CD1c-positive myeloid dendritic cell (primary cell): Measurements from ENCODE around the gene RET.
A peak's percentile ranks its signal among the peaks of the same experiment; 100 is the strongest.

ENCODE experiments used
- DNase-seq: peaks from one replicate; pipeline ENCODE4 v3.0.0-alpha.2; 2016; ENCODE audit errors: extremely low spot score

RET gene

GRCh38 chr10:43120929-43121314 lies 44.1 kb downstream of the RET start:
- DNase-seq: peak; percentile 85

DNA sequence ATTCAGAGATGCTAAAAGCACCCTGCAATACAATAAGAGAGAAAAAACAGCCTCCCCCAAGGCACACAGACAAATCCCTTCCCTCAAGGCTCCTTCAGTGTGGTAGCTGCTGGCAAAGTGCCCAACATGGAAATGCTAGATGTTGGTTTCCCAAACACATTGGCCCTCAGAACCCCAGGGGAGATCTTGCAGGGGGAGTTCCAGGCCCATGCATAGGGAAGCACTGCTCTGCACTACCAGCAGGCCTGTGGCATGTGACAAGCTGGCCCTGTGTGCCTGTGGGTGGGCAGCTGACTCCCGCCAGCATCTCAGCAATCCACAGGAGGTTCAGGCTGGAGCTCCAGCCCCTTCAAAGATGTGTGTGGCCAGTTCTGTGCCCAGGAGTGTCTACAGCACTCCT lies 44.6 kb downstream of the RET start:
- peak; percentile 59 for DNase-seq

DNA sequence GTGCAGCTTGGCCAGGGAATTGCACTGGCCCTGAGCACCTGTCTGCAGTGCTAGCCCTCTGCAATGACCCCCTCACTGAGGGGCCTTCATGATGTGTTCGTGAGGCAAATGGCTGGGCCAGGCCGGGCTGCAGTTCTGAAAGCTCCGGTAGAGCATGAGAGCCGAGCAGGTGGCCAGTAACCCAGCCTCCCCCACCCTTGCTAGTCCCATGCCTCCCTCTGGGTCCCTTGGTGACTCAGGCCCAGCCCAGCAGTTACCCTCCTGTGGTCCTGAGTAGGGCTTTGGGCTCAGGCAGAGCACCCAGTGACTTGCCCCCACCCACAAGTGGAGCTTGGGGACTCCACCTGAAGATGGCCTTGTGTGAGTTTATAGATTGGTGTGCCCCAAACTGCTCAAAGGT lies 45.2 kb downstream of the RET start:
- DNase-seq: no peak

DNA sequence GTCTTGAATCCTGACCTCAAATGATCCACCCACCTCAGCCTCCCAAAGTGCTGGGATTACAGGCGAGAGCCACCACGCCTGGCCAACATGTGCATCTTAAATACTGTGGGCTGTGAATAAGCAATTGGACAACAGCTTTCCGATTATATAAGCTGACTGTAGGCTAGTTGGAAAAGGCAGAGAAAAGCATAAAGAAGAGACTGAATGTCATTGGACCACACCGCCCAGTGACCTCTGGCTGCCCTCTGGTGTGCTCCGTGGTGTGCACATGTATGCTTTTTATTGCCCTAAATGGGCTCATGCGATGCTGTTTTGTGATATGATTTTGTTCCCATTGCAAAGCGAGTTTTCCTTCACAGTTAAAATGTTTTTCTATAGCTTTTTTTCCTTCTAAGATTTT lies 46.0 kb downstream of the RET start:
- no peak for DNase-seq

- DNase-seq: no peak
These were observed 46.7 kb downstream of the RET start for GRCh38 chr10:43123361-43124093.

DNA sequence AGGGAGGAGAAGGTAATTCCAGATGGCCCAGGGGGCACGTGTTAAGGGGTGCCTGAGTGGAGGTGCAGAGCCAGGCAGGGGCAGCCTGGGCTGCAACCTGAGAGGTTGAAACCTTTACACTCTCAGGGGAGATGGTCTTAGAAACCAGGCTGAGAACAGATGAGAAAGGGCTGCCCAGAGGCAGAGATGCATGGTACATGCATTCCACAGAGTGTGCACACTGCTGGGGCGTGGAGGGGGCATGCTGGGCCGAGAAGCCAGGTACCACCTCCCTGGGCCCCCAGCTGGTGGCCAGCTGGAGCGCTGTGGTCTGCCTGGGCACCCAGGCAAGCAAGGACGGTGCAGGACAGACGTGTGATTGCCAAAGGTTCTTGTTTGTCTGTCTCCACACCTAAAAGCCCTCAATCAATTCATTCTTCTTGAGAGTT lies 47.2 kb downstream of the RET start:
- no peak for DNase-seq

DNA sequence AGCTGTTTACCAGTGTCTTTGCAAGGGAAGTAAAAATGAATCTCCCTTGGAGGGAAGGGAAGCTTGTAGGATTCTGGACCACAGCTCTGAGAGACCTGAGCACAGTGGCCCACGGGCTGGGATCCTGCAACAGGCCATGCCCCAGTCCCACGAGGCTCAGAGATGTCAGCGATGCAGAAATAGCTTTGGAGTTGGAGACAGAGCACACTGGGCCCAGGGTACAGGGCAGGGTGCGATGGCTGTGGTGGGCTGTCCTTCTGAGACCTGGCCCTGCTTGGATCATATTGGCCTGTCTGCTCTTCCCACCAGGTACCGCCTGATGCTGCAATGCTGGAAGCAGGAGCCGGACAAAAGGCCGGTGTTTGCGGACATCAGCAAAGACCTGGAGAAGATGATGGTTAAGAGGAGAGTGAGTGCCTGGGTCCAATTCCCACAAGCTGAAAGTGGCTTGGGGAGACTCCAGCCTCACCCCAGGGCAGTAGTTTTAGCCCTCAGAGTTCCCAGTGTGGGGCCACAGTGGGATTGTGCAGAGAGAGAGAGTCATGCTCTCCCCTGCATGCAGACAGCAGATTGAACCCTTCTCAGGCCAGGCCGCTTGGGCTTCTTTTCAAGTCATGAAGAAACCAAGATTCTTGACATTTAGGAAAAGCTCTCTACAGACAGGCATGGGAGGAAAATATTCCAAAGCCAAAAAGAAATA lies 47.9 kb downstream of the RET start:
- no peak for DNase-seq

DNA sequence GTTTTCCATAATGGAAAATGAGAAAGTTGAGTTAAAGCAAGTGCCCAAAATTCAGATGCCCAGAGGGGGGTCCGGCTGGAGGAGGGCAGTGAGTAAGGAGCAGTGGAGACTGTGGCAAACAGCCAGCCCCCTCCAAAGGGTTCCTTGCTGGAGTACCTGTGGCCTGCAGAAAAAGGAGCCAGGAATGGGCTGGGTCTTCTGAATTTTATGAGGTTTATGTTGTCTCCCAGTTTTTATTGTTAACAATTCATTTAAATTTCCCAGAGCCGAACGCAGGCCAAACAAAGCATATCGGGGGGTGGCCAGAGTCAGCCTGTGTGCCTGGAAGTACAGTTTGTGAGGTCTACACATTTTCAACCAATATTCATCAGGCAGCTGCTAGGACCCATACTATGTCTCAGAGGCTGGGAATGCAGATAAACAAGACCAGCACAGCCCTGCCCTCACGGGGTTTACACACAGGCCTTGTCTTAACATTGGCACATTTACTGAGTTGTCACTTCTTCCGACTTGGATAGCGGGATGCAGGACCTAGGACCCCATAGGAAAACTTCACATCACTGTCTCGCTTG lies 48.5 kb downstream of the RET start:
- no peak for DNase-seq

- DNase-seq: no peak
These were observed 49.2 kb downstream of the RET start for GRCh38 chr10:43125881-43126731.

- peak; percentile 65 for DNase-seq
These were observed 50.0 kb downstream of the RET start for GRCh38 chr10:43126759-43127424.

DNA sequence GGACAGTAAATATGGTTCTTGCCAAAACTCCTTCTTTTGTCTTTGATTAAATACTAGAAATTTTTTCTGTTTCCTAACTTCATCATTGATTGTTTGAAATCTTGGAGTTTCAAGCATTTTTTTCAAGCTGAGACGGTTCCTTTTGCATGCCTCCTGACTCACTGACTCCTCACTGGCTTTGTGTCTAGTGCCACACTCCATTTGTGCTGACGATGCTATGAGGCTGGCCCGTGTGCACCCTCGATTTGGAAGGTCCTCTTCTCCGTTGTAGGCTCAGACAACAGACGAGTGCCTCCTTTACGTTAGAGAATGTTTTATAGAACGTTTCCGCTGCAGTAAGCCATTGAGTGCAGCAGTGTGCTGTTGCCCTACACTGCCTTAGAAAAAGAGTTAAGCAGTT lies 50.6 kb downstream of the RET start:
- no peak for DNase-seq

DNA sequence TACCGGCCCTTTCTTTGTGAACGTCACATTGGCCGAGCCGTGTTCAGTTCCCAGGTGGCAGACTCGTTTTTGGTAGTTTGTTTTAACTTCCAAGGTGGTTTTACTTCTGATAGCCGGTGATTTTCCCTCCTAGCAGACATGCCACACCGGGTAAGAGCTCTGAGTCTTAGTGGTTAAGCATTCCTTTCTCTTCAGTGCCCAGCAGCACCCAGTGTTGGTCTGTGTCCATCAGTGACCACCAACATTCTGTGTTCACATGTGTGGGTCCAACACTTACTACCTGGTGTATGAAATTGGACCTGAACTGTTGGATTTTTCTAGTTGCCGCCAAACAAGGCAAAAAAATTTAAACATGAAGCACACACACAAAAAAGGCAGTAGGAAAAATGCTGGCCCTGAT lies 51.5 kb downstream of the RET start:
- DNase-seq: no peak

DNA sequence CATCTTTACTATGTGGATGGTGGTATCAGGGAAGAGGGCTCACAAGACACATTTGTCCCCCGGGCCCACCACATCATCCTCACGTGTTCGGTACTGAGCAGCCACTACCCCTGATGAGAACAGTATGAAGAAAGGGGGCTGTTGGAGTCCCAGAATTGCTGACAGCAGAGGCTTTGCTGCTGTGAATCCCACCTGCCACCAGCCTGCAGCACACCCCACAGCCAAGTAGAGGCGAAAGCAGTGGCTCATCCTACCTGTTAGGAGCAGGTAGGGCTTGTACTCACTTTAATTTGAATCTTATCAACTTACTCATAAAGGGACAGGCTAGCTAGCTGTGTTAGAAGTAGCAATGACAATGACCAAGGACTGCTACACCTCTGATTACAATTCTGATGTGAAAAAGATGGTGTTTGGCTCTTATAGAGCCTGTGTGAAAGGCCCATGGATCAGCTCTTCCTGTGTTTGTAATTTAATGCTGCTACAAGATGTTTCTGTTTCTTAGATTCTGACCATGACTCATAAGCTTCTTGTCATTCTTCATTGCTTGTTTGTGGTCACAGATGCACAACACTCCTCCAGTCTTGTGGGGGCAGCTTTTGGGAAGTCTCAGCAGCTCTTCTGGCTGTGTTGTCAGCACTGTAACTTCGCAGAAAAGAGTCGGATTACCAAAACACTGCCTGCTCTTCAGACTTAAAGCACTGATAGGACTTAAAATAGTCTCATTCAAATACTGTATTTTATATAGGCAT lies 52.3 kb downstream of the RET start:
- DNase-seq: peak; percentile 88

DNA sequence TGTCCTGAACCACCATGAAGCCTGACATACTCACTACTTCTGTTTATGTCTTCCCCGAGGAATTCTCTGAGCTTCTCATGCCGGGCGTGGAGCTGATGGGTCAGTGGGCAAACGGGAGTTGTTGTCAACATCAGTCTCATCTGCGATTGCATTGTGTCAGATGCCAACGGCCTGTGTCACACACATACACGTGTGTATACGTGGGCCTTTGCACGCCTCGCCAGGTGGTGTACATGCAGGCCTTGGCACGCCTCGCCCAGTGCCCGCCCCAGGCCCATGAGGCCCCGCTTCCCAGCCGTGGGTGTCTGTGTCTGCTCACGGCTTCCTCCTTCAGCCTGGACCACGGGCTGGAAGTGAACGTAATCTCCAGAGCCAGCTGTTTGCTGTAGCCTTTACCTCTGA lies 53.9 kb downstream of the RET start:
- peak; percentile 51 for DNase-seq

DNA sequence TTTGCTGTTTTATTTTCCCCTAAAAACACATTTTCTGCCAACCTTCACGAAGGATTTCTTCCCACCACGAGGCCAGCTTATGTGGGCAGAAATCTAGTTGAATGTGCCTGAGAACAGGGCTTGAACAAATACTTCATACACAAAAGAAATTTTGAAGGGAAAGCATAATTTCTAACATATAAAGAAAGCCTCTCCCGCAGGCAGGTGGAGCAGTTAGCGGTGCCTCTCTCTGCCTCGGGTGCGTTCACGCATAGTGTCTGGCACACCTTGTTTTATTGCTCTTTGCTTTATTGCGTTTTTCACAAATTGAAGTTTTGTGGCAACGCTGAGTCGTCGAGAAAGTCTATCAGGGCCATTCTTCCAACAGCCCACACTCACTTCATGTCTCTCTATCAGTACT lies 54.4 kb downstream of the RET start:
- DNase-seq: no peak

DNA sequence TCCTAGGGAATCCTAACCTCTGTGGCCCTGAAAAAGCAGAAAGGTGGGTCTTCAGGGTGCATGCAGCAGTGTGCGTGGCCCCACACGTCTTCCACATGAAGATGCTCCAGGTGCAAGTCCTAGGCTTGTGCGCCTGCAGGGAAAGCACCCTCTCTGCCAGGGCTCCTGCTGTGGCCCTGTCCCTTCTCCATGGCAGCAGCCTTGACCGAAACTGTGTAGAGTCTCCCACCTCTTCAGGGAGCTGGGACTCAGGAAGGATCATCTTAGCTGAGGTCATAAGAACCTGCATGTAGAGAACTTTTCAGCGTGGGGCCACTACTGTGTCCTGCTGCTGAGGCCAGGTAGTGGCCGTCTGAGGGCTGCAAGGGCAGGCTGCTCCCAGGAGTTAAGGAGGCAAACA lies 55.0 kb downstream of the RET start:
- no peak for DNase-seq

GRCh38 chr10:43132867-43133787 lies 56.3 kb downstream of the RET start:
- peak; percentile 42 for DNase-seq

DNA sequence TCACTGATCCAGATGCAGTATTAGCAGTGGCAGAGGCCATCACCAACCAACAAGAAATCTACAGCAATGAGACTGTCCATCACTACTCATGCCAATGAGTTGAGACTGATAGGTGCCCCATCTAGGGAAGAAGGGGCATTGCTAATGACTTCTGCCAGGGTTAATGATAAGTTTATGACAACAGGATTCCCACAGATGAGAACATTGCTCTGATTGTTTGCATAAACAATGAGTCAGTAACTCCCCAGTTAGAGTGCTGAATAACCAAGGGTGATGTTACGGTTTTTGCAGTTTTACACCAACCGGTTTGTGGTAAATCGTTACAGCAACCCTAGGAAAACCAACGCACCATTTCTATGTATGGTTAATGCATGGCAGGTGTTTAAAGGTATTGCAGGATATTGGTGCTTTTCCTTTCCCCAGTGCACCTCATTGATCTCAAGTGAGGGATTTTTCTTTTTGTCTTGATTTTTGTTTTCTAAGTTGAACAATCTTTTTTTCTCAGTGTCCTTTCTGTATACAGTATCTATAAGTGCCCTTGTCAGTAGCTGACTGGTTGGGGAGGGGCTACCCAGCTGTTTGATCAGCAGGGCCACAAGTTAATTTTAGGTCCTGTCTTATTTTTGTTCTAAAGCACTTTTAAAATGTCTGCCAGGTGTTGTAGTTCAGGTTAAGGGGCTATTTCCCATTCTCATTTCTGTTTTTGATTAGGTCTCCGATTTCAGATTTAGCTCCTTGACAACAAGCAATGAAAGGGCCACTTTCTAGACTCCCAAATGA lies 57.4 kb downstream of the RET start:
- DNase-seq: no peak

GRCh38 chr10:43135064-43135463 lies 58.2 kb downstream of the RET start:
- no peak for DNase-seq
